ENCODE measurements around the gene SALL4. TPM values are rescaled to one million over a fixed set of nuclear protein-coding genes. Genes with fewer than 3 reads are reported as not detected.

SALL4 gene
- total RNA-seq, 4 donors from 2014 or later: 0.14 TPM; not detected in 3

GRCh38 chr20:51769976-51770615, 32.2 kb downstream of the SALL4 start:
- H3K27me3 ChIP-seq: no peaks in the 10 kb centered on the region
- H3K27ac ChIP-seq: no peak overlapping the region
- in situ Hi-C loops (cut with MboI; ENCODE audit: low pct_ligation_motif_present in 1 of 4, low pct_unique_long_range_greater_than_20kb in 1 of 4, low sequenced_read_pairs in 3 of 4): no loop called here
- H3K4me3 ChIP-seq: no peak overlapping the region
- H3K36me3 ChIP-seq: no peaks in the 10 kb centered on the region
- WGBS, 2 donors (ENCODE audit: low coverage in 1 of 2): 82 to 88% methylated on average over 3 to 9 of the region's 9 CpGs
- DNase-seq: no peak
- no peaks in the 10 kb centered on the region for H3K9me3 ChIP-seq
- intact Hi-C loops (cut with DNase I; ENCODE audit: low total_unique reads): no loop called here
- TF ChIP-seq EP300 (IDR thresholded peaks at IDR 0.05; ENCODE audit: low read depth) (no peak), POLR2AphosphoS5 (IDR thresholded peaks at IDR 0.05) (no peak), CTCF (IDR thresholded peaks at IDR 0.05) (no peak), POLR2A (IDR thresholded peaks at IDR 0.05) (no peak)
- peaks cover 0 to 19% (median 9%) of the 10 kb centered on the region in 4 donors for H3K4me1 ChIP-seq

DNA sequence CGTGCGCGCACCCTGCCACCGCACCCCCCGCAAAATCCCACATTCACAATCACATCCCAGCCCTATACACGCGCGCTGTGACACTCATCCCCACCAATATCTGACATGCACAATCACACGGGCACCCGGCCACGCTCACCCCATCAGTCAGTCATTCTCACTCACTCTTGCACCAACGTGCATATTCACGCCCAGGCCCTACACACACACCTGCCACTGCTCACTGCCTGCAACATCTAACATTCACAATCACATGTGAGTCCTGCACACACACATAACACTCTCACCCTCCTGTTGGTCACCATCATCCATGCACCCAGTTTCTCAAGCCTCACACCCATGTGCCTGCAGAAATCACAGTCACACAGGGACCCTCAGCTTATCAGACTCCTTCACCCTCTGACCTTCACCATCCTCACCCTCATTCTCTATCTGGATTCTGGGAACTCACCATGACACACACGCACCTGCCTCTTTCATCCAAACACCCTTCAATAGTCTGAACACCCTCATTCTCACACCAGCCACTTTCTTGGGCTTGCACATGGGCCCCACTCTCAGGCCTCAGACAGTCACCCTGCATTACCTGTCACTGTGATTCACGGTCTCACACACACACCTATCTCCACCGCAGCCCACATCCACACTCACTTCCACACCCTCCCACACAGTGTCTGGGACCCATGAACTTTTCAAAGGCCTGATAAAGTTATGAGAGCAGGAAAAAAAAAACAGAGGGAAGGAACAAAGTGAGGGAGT, 33.4 kb downstream of the SALL4 start:
- no peak for TF ChIP-seq POLR2AphosphoS5 (IDR thresholded peaks at IDR 0.05)
- no peak for TF ChIP-seq EP300 (IDR thresholded peaks at IDR 0.05; ENCODE audit: low read depth)
- no peak for TF ChIP-seq POLR2A (IDR thresholded peaks at IDR 0.05)
- no peak for TF ChIP-seq CTCF (IDR thresholded peaks at IDR 0.05)
- WGBS, 2 donors (ENCODE audit: low coverage in 1 of 2): 34 to 50% methylated on average over 1 to 14 of the region's 16 CpGs
- H3K36me3 ChIP-seq: no peaks in the 10 kb centered on the region
- H3K4me1 ChIP-seq: peaks cover 0 to 19% (median 9%) of the 10 kb centered on the region in 4 donors
- no peaks in the 10 kb centered on the region for H3K27me3 ChIP-seq
- DNase-seq: no peak
- H3K9me3 ChIP-seq: no peaks in the 10 kb centered on the region
- intact Hi-C loops (cut with DNase I; ENCODE audit: low total_unique reads): no loop called here
- no peak overlapping the region for H3K27ac ChIP-seq
- in situ Hi-C loops (cut with MboI; ENCODE audit: low pct_ligation_motif_present in 1 of 4, low pct_unique_long_range_greater_than_20kb in 1 of 4, low sequenced_read_pairs in 3 of 4): no loop called here
- H3K4me3 ChIP-seq: no peak overlapping the region

GRCh38 chr20:51767867-51768758, 34.2 kb downstream of the SALL4 start, which contains the start of gene ATP9A:
ATP9A (minus strand) TSS chr20:51768390; CDS start chr20:51768369, 21 bp downstream.
- Histone ChIP-seq H3K36me3 (no peaks in the 10 kb centered on the region), H3K27me3 (no peaks in the 10 kb centered on the region), H3K27ac (peak within 1 kb of the TSS; percentile 85 to 88 (median 85)), H3K4me1 (peaks cover 0 to 19% (median 9%) of the 10 kb centered on the region in 4 donors), H3K4me3 (peak within 1 kb of the TSS; percentile 59 to 85 (median 67)), H3K9me3 (no peaks in the 10 kb centered on the region)
- peak; percentile 40 for DNase-seq
- TF ChIP-seq POLR2AphosphoS5 (IDR thresholded peaks at IDR 0.05) (no peak), POLR2A (IDR thresholded peaks at IDR 0.05) (no peak), EP300 (IDR thresholded peaks at IDR 0.05; ENCODE audit: low read depth) (no peak), CTCF (IDR thresholded peaks at IDR 0.05) (peak in 1 of 5 experiments; percentile 27)
- in situ Hi-C loops (cut with MboI; ENCODE audit: low pct_ligation_motif_present in 1 of 4, low pct_unique_long_range_greater_than_20kb in 1 of 4, low sequenced_read_pairs in 3 of 4) (no loop called here), intact Hi-C loops (cut with DNase I; ENCODE audit: low total_unique reads) (no loop called here)
- WGBS, 2 donors (ENCODE audit: low coverage in 1 of 2): 0 to 3% methylated on average over 5 to 21 of the region's 131 CpGs

Measured in transverse colon (tissue), 4 donors.